GM12874 (cell line): ENCODE data around the gene NVL.

ENCODE experiments used
- CTCF ChIP-seq: IDR thresholded peaks from 2 replicates; pipeline ENCODE4 v1.5.1; 2011; ENCODE audit warnings: low read depth, mild to moderate bottlenecking, control low read depth, low read length, moderate library complexity; ENCODE audit not compliant: insufficient read depth

NVL gene

GRCh38 chr1:224325959-224326358, 4.0 kb downstream of the NVL start:
- no peak for TF ChIP-seq CTCF

- no peak for TF ChIP-seq CTCF
Observed at GRCh38 chr1:224321706-224322105, 8.3 kb downstream of the NVL start.

GRCh38 chr1:224317383-224318045, 12.5 kb downstream of the NVL start:
- TF ChIP-seq CTCF, result no peak

GRCh38 chr1:224312025-224312424, 17.9 kb downstream of the NVL start:
- TF ChIP-seq CTCF, result no peak

- no peak for TF ChIP-seq CTCF
Observed at GRCh38 chr1:224308064-224308463, 21.9 kb downstream of the NVL start.

GRCh38 chr1:224304767-224305166, 25.2 kb downstream of the NVL start:
- TF ChIP-seq CTCF, result no peak

- TF ChIP-seq CTCF, result no peak
Observed at GRCh38 chr1:224302947-224303346, 27.0 kb downstream of the NVL start.
